Measurements from ENCODE around the gene GLRX.

The GLRX gene

GRCh38 chr5:95801961-95802360, 20.6 kb downstream of the GLRX start:
- Histone ChIP-seq H3K79me2 (ENCODE audit: low read length) (no peaks in the 10 kb centered on the region), H3K4me2 (ENCODE audit: low read depth, low read length) (no peak overlapping the region)

GRCh38 chr5:95801532-95801931, 21.0 kb downstream of the GLRX start:
- no peak for TF ChIP-seq CTCF (IDR thresholded peaks at IDR 0.05; ENCODE audit: low read length)
- no peak for TF ChIP-seq EZH2 (optimal IDR thresholded peaks at IDR 0.05; ENCODE audit: low read depth, low read length)
- TF ChIP-seq EZH2phosphoT487 (IDR thresholded peaks at IDR 0.05; ENCODE audit: low read length), result no peak
- Histone ChIP-seq H3K4me2 (ENCODE audit: low read depth, low read length) (no peak overlapping the region), H3K79me2 (ENCODE audit: low read length) (no peaks in the 10 kb centered on the region), H3F3A (ENCODE audit: insufficient read depth, low read length) (no peaks in the 10 kb centered on the region), H3K27ac (ENCODE audit: low read length) (no peak overlapping the region), H3K9me3 (replicated peaks; ENCODE audit: insufficient read depth, low read length) (no peaks in the 10 kb centered on the region), H3K27me3 (replicated peaks; ENCODE audit: insufficient read depth, low read length) (no peaks in the 10 kb centered on the region), H2AFZ (ENCODE audit: low read length) (no peak overlapping the region), H3K9ac (ENCODE audit: low read length) (no peak overlapping the region), H3K4me3 (ENCODE audit: low read length) (no peak overlapping the region), H3K9me2 (replicated peaks; ENCODE audit: insufficient read depth, low read length) (no peaks in the 10 kb centered on the region), H3K4me1 (ENCODE audit: low read length) (no peaks in the 10 kb centered on the region), H4K20me1 (ENCODE audit: insufficient read depth, low read length) (no peaks in the 10 kb centered on the region), H3K36me3 (replicated peaks; ENCODE audit: insufficient read depth, low read length) (no peaks in the 10 kb centered on the region)
- DNase-seq, result no peak

More at GRCh38 chr5:95801961-95802360, 20.6 kb downstream of the GLRX start:
- H4K20me1 ChIP-seq (ENCODE audit: insufficient read depth, low read length), result no peaks in the 10 kb centered on the region
- H3F3A ChIP-seq (ENCODE audit: insufficient read depth, low read length), result no peaks in the 10 kb centered on the region
- H3K4me3 ChIP-seq (ENCODE audit: low read length), result no peak overlapping the region
- DNase-seq, result no peak
- H3K9ac ChIP-seq (ENCODE audit: low read length), result no peak overlapping the region
- H2AFZ ChIP-seq (ENCODE audit: low read length), result no peak overlapping the region
- no peak overlapping the region for H3K27ac ChIP-seq (ENCODE audit: low read length)
- H3K9me2 ChIP-seq (replicated peaks; ENCODE audit: insufficient read depth, low read length), result no peaks in the 10 kb centered on the region
- no peaks in the 10 kb centered on the region for H3K4me1 ChIP-seq (ENCODE audit: low read length)
- no peaks in the 10 kb centered on the region for H3K9me3 ChIP-seq (replicated peaks; ENCODE audit: insufficient read depth, low read length)
- no peaks in the 10 kb centered on the region for H3K36me3 ChIP-seq (replicated peaks; ENCODE audit: insufficient read depth, low read length)
- TF ChIP-seq CTCF (IDR thresholded peaks at IDR 0.05; ENCODE audit: low read length) (no peak), EZH2phosphoT487 (IDR thresholded peaks at IDR 0.05; ENCODE audit: low read length) (no peak), EZH2 (optimal IDR thresholded peaks at IDR 0.05; ENCODE audit: low read depth, low read length) (no peak)
- no peaks in the 10 kb centered on the region for H3K27me3 ChIP-seq (replicated peaks; ENCODE audit: insufficient read depth, low read length)

- Histone ChIP-seq H3K9ac (ENCODE audit: low read length) (no peak overlapping the region), H3F3A (ENCODE audit: insufficient read depth, low read length) (no peaks in the 10 kb centered on the region), H2AFZ (ENCODE audit: low read length) (no peak overlapping the region), H3K27ac (ENCODE audit: low read length) (no peak overlapping the region), H3K27me3 (replicated peaks; ENCODE audit: insufficient read depth, low read length) (no peaks in the 10 kb centered on the region), H4K20me1 (ENCODE audit: insufficient read depth, low read length) (no peaks in the 10 kb centered on the region), H3K4me1 (ENCODE audit: low read length) (no peaks in the 10 kb centered on the region), H3K79me2 (ENCODE audit: low read length) (no peaks in the 10 kb centered on the region), H3K4me2 (ENCODE audit: low read depth, low read length) (no peak overlapping the region), H3K9me3 (replicated peaks; ENCODE audit: insufficient read depth, low read length) (no peaks in the 10 kb centered on the region), H3K36me3 (replicated peaks; ENCODE audit: insufficient read depth, low read length) (no peaks in the 10 kb centered on the region), H3K4me3 (ENCODE audit: low read length) (no peak overlapping the region), H3K9me2 (replicated peaks; ENCODE audit: insufficient read depth, low read length) (no peaks in the 10 kb centered on the region)
- DNase-seq, result no peak
- no peak for TF ChIP-seq CTCF (IDR thresholded peaks at IDR 0.05; ENCODE audit: low read length)
- TF ChIP-seq EZH2 (optimal IDR thresholded peaks at IDR 0.05; ENCODE audit: low read depth, low read length), result no peak
- TF ChIP-seq EZH2phosphoT487 (IDR thresholded peaks at IDR 0.05; ENCODE audit: low read length), result no peak
Measured at GRCh38 chr5:95800553-95800952, 22.0 kb downstream of the GLRX start.

Measured in MM.1S (cell line).